K562 (cell line): ENCODE results near the gene TANC1. TPM values are rescaled to one million over a fixed set of nuclear protein-coding genes. Genes with fewer than 3 reads are reported as not detected.

Experiments
- ATAC-seq: fragments of 200-7000 bp; cut with Tn5 transposase; 3 replicates; pipeline ENCODE4 v1.9.1; 2020; ENCODE audit warnings: moderate library complexity
- BruUV-seq: library from RNA; stranded (reverse); fragments of 400-500 nt; replicated peaks from 2 replicates; lab custom pipeline; 2021; lab: Mats Ljungman, UMichigan
- CTCF ChIA-PET: fragments of 300-600 bp; formaldehyde crosslinking; extraction: SDS; loops from one replicate; lab custom pipeline; 2021; ENCODE audit warnings: low intra/inter-chr PET ratio; lab: Yijun Ruan, JAX
- POLR2A ChIA-PET: fragments of 300-600, 350-650 bp; sonication (Branson Sonifier 250); formaldehyde crosslinking; extraction: SDS; loops from one replicate; lab custom pipeline; 2021; ENCODE audit warnings: antibody characterized with exemption, inconsistent platforms; lab: Yijun Ruan, JAX
- DNase-seq, 4 experiments: peaks; one replicate each; pipeline versions ENCODE4 v3.0.0 to v3.0.0-alpha.2; 2011 to 2018; ENCODE audit warnings: low spot score in 3 of 4, mixed read lengths in 3 of 4; ENCODE audit errors: extremely low read depth in 1 of 4
- FAIRE-seq: peaks from 2 replicates; lab custom pipeline; 2011; peaks lifted over from hg19 to GRCh38; lab: Jason Lieb, UNC
- H2AFZ ChIP-seq: 2 replicates; pipeline ENCODE4 v1.6.0; 2011; ENCODE audit warnings: low read depth, low read length, control low read depth, inconsistent platforms
- H3K27ac ChIP-seq: fragments of 200-600 bp; 3 replicates; pipeline ENCODE4 v1.8.0; 2011; ENCODE audit warnings: low read depth, mild to moderate bottlenecking, control low read depth, inconsistent platforms, low read length, moderate library complexity, mixed read lengths; ENCODE audit errors: extremely low read depth
- H3K27me3 ChIP-seq, 2 experiments: fragments of 300-600 bp in 1 of 2; 2 replicates in 1 of 2; 3 replicates in 1 of 2; pipeline versions ENCODE4 v1.6.0 to v1.8.0; 2011; ENCODE audit warnings: inconsistent platforms in 2 of 2, low read length in 2 of 2, mild to moderate bottlenecking in 1 of 2, mixed read lengths in 1 of 2, moderate library complexity in 1 of 2; ENCODE audit not compliant: control insufficient read depth in 2 of 2, insufficient read depth in 2 of 2
- H3K36me3 ChIP-seq: fragments of 300-600 bp; 3 replicates; pipeline ENCODE4 v1.8.0; 2011; ENCODE audit warnings: mild to moderate bottlenecking, low read length, inconsistent platforms; ENCODE audit not compliant: control insufficient read depth, insufficient read depth
- H3K4me1 ChIP-seq, 2 experiments: fragments of 200-600 bp in 1 of 2; replicated peaks in 1 of 2; 2 replicates in 1 of 2; 3 replicates in 1 of 2; pipeline versions ENCODE4 v1.5.1 to v1.8.0; 2011; ENCODE audit warnings: inconsistent platforms in 2 of 2, low read length in 2 of 2, mild to moderate bottlenecking in 1 of 2, mixed read lengths in 1 of 2, moderate library complexity in 1 of 2; ENCODE audit not compliant: control insufficient read depth in 2 of 2, insufficient read depth in 2 of 2
- H3K4me2 ChIP-seq: 2 replicates; pipeline ENCODE4 v1.6.1; 2011; ENCODE audit warnings: low read length, control low read depth, inconsistent platforms, mixed read lengths; ENCODE audit not compliant: insufficient read depth
- H3K4me3 ChIP-seq: fragments of 200-600 bp; sonication (generic), shearing (Covaris generic); 2 replicates; pipeline ENCODE4 v1.5.1; 2016; ENCODE audit warnings: control low read depth, inconsistent platforms
- H3K79me2 ChIP-seq: fragments of 200-600 bp; 3 replicates; pipeline ENCODE4 v1.8.0; 2011; ENCODE audit warnings: low read length, inconsistent platforms; ENCODE audit not compliant: control insufficient read depth, insufficient read depth
- H3K9ac ChIP-seq, 2 experiments: 2 replicates each; pipeline versions ENCODE4 v1.6.0 to v1.6.1; 2011; ENCODE audit warnings: low read depth in 2 of 2, low read length in 2 of 2, control low read depth in 1 of 2, inconsistent platforms in 1 of 2, mild to moderate bottlenecking in 1 of 2, mixed read lengths in 1 of 2; ENCODE audit not compliant: insufficient read depth in 1 of 2
- H3K9me1 ChIP-seq: one replicate; pipeline ENCODE4 v1.6.0; 2011; ENCODE audit warnings: inconsistent platforms, mild to moderate bottlenecking, low read length, moderate library complexity; ENCODE audit not compliant: control insufficient read depth, insufficient read depth
- H3K9me3 ChIP-seq: replicated peaks from 2 replicates; pipeline ENCODE4 v1.5.1; 2011; ENCODE audit warnings: low read depth, low read length, inconsistent platforms; ENCODE audit not compliant: control insufficient read depth, insufficient read depth
- H4K20me1 ChIP-seq: replicated peaks from 2 replicates; pipeline ENCODE4 v1.6.1; 2011; ENCODE audit warnings: low read length, inconsistent platforms, mixed read lengths; ENCODE audit not compliant: control insufficient read depth, insufficient read depth
- ATF6 ChIP-seq: sonication (generic); formaldehyde crosslinking; IDR thresholded peaks from 2 replicates; pipeline ENCODE4 v1.4.0; 2020; ENCODE audit warnings: mild to moderate bottlenecking, missing genetic modification reagents
- ATF7 ChIP-seq: fragments of 450-650 bp; IDR thresholded peaks from 2 replicates; pipeline ENCODE4 v1.7.1; 2014; ENCODE audit warnings: mild to moderate bottlenecking, moderate library complexity
- CREB3L1 ChIP-seq: fragments of 450-650 bp; IDR thresholded peaks from 2 replicates; pipeline ENCODE4 v1.6.1; 2014; ENCODE audit warnings: low read depth, mild to moderate bottlenecking, moderate library complexity, borderline replicate concordance
- PHTF2 ChIP-seq: fragments of 250-450 bp; sonication (Bioruptor Pico); IDR thresholded peaks from 2 replicates; pipeline ENCODE4 v1.5.0; 2021; ENCODE audit warnings: mild to moderate bottlenecking
- PRDM10 ChIP-seq: fragments of 450-650 bp; IDR thresholded peaks from 2 replicates; pipeline ENCODE4 v1.6.1; 2018; ENCODE audit not compliant: partially characterized antibody
- TAF1 ChIP-seq: IDR thresholded peaks from 2 replicates; pipeline ENCODE4 v1.6.1; 2011; ENCODE audit warnings: mild to moderate bottlenecking, low read length, moderate library complexity; ENCODE audit not compliant: insufficient read depth, control insufficient read depth, severe bottlenecking; ENCODE audit errors: extremely low read depth
- YY1 ChIP-seq, 3 experiments: IDR thresholded peaks; 2 replicates each; pipeline ENCODE4 v1.6.1; 2011; ENCODE audit warnings: low read length in 2 of 3, mild to moderate bottlenecking in 2 of 3, moderate library complexity in 2 of 3, borderline replicate concordance in 1 of 3, control low read depth in 1 of 3, low read depth in 1 of 3; ENCODE audit not compliant: insufficient read depth in 3 of 3, insufficient replicate concordance in 2 of 3, control insufficient read depth in 1 of 3, insufficient read length in 1 of 3; ENCODE audit errors: extremely low read depth in 1 of 3
- ZBTB9 ChIP-seq: fragments of 450-650 bp; formaldehyde crosslinking; IDR thresholded peaks from 2 replicates; pipeline ENCODE4 v1.4.0; 2020; ENCODE audit warnings: mild to moderate bottlenecking, moderate library complexity
- ZNF133 ChIP-seq: fragments of 250-450 bp; sonication (Bioruptor Pico); IDR thresholded peaks from 2 replicates; pipeline ENCODE4 v1.4.0; 2020; ENCODE audit warnings: mild to moderate bottlenecking
- ZNF583 ChIP-seq: fragments of 250-450 bp; sonication (Bioruptor Pico); IDR thresholded peaks from 2 replicates; pipeline ENCODE4 v1.4.0; 2020
- WGBS: fragments of 100-300 bp; shearing (Covaris generic); methylation state at CpG from one replicate; pipeline ENCODE4 v1.1.6; 2016; ENCODE audit warnings: low coverage, mixed read lengths; ENCODE audit not compliant: insufficient coverage; ENCODE audit errors: missing lambda C conversion rate; 5-methylcytosine and 5-hydroxymethylcytosine counted together
- in situ Hi-C: fragments of 300-500 bp; cut with MboI; formaldehyde crosslinking; loops from 4 replicates; pipeline ENCODE4 v1.15.0; 2018; ENCODE audit warnings: inconsistent platforms, mixed read lengths
- intact Hi-C: fragments of 100-400 bp; cut with micrococcal nuclease; formaldehyde crosslinking; loops from 2 replicates; pipeline ENCODE4 v1.14.2; 2022
- polyA plus RNA-seq, 8 experiments: library from polyadenylated mRNA; depleted of rRNA in 4 of 8; stranded (reverse) in 5 of 8; unstranded in 3 of 8; fragments of >200 nt; fragmentation: Nextera tagmentation in 2 of 8; fragmentation: Illumina TruSeq in 1 of 8; extraction: Ambion mirVana in 2 of 8; extraction: Trizol in 1 of 8; gene quantifications; 2 replicates each; pipeline versions ENCODE4 v1.2.1 to v1.2.3, GENCODE V29; 2011 to 2014; ENCODE audit warnings: inconsistent platforms in 1 of 8, missing spikeins in 1 of 8
- total RNA-seq, 7 experiments: library from RNA; depleted of rRNA in 6 of 7; stranded (reverse); fragments of >200 nt in 6 of 7; fragmentation: Illumina TruSeq in 2 of 7; extraction: Trizol in 2 of 7; gene quantifications; 2 replicates each; pipeline versions ENCODE4 v1.2.1 to v1.2.3, GENCODE V29; 2011 to 2021; ENCODE audit warnings: low replicate concordance in 1 of 7

Gene TANC1
- total and polyA plus RNA-seq, 9 of the 15 experiments (the other 6 are each of a cell fraction or from before 2014, with no cell fraction given) = under 0.01 to 0.20 (median 0.07) TPM; not detected in 1

- Histone ChIP-seq H3K27ac (no peak overlapping the region), H3K9me3 (no peaks in the 10 kb centered on the region), H3K79me2 (no peaks in the 10 kb centered on the region), H3K9me1 (no peaks in the 10 kb centered on the region), H3K4me3 (no peak overlapping the region), H3K27me3 (peaks cover 11 to 20% of the 10 kb centered on the region in 2 experiments; a peak in 3 of 5 replicates), H3K4me1 (peaks cover 0 to 8% of the 10 kb centered on the region in 2 experiments; a peak in 2 of 5 replicates), H3K4me2 (no peak overlapping the region), H3K36me3 (no peaks in the 10 kb centered on the region), H2AFZ (no peak overlapping the region), H3K9ac (no peak overlapping the region), H4K20me1 (no peaks in the 10 kb centered on the region)
- ChIA-PET CTCF (no interaction called here), POLR2A (interaction anchor here (0.6 kb wide), 2 partner anchors 18 to 19 kb away, joined by 3 read pairs; no protein-coding TSS in a partner anchor)
- intact Hi-C loops (no loop called here), in situ Hi-C loops (no loop called here)
- BruUV-seq = no TSS peak
- 5% methylated on average over 8 of the region's 8 CpGs for WGBS
- FAIRE-seq = no peak
- ATAC-seq = no peak
- no peak for DNase-seq
- TF ChIP-seq PRDM10 (peak; percentile 98), ZNF133 (CRISPR knock-in tag) (no peak), TAF1 (no peak), CREB3L1 (no peak), PHTF2 (no peak), ZNF583 (CRISPR knock-in tag) (no peak), ATF7 (peak; percentile 70), YY1 (IDR thresholded peaks at IDR 0.05; ENCODE audit: borderline replicate concordance in 1 of 3, control insufficient read depth in 1 of 3, extremely low read depth in 1 of 3, insufficient read depth in 3 of 3, insufficient read length in 1 of 3, insufficient replicate concordance in 2 of 3, low read depth in 1 of 3, low read length in 2 of 3) (no peak), ATF6 (CRISPR knock-in tag) (no peak), ZBTB9 (CRISPR knock-in tag) (no peak)
These were observed 4.9 kb downstream of the TANC1 start for GRCh38 chr2:158973116-158973956.
